Activated naive CD4-positive, alpha-beta T cell treated with anti-CD3 and anti-CD28 coated beads, Interleukin-2, amount 10 ng/mL, durations not matched to agents 7 days and 5 days (primary cell): Measurements from ENCODE around the gene DUS1L.

Source experiments
- CTCF ChIA-PET: fragments of 350-600 bp; sonication (Branson Sonifier 250); formaldehyde crosslinking; loops from one replicate; lab custom pipeline; 2021; ENCODE audit warnings: antibody characterized with exemption; lab: Charles Lee
- DNase-seq: peaks from one replicate; pipeline ENCODE4 v3.0.0-alpha.2; 2020
- H3K27ac Mint-ChIP-seq: one replicate; pipeline ENCODE4 v1.8.0; 2021; ENCODE audit warnings: mild to moderate bottlenecking, moderate library complexity, mixed read lengths
- H3K27me3 Mint-ChIP-seq: one replicate; pipeline ENCODE4 v1.8.0; 2021; ENCODE audit warnings: mild to moderate bottlenecking, mixed read lengths
- H3K36me3 Mint-ChIP-seq: one replicate; pipeline ENCODE4 v1.8.0; 2021; ENCODE audit warnings: mixed read lengths
- H3K4me1 Mint-ChIP-seq: one replicate; pipeline ENCODE4 v1.8.0; 2021; ENCODE audit warnings: mixed read lengths
- H3K4me3 Mint-ChIP-seq: one replicate; pipeline ENCODE4 v1.8.0; 2021; ENCODE audit warnings: mild to moderate bottlenecking, moderate library complexity, mixed read lengths
- H3K9me3 Mint-ChIP-seq: one replicate; pipeline ENCODE4 v1.8.0; 2021; ENCODE audit warnings: mixed read lengths

The DUS1L gene

DNA sequence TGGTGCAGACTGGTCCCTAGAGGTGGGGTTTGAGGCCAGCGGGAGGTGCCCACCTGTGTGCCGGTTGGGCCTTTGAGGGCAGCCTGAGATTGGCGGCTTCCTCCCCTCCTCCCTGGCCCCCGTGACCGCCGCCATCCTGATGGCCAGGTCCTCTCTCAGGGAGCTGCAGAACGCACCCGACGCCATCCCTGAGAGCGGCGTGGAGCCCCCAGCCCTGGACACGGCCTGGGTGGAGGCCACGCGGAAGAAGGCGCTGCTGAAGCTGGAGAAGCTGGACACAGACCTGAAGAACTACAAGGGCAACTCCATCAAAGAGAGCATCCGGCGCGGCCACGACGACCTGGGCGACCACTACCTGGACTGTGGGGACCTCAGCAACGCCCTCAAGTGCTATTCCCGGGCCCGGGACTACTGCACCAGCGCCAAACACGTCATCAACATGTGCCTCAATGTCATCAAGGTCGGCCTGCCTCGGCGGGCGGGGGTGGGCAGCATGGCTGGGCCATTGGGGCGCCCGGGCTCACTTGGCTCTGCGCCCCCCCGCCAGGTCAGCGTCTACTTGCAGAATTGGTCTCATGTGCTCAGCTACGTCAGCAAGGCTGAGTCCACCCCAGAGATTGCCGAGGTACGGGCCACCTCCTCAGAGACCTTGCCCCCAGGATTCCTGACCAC lies 11.1 kb downstream of the DUS1L start:
- CTCF ChIA-PET, result interaction anchor here (1.3 to 1.8 kb wide), 2 partner anchors 95 to 100 kb away, joined by 3 to 5 read pairs; no protein-coding TSS in a partner anchor
- Mint-ChIP-seq H3K4me1 (peaks cover 21% of the 10 kb centered on the region), H3K4me3 (no peak overlapping the region), H3K36me3 (peaks cover 11% of the 10 kb centered on the region), H3K9me3 (no peaks in the 10 kb centered on the region), H3K27ac (no peak overlapping the region), H3K27me3 (no peaks in the 10 kb centered on the region)
- no peak for DNase-seq

DNA sequence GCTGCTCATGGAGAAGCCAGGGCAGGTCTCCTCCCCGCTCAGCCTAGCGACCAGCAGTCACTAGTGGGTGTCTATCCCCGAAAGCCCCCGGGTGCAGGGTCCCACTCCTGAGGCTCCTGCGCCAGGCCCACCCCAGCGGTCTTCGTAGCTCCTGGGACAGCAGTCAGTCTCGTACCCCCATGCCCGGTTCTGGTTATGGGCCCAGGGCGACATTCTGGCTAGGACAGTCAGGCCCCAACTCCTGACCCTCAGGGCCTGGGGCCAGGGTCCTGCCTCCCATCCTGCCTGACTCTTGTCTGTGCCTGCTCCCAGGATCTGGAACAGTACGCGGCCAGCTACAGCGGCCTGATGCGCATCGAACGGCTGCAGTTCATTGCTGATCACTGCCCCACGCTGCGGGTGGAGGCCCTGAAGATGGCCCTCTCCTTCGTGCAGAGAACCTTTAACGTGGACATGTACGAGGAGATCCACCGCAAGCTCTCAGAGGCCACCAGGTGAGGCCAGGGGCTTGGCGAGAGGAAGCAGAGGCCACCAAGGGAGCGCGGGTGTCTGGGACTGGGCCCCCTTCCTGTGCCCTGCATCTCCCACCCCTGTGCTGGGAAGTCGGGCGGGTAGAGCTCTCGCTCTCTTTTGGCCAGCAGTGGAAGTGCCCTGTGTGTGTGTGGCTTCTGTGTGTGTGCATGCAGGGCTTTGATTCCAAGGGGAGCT lies 11.9 kb downstream of the DUS1L start:
- peaks cover 11% of the 10 kb centered on the region for H3K36me3 Mint-ChIP-seq
- CTCF ChIA-PET, result interaction anchor here (1.3 to 1.8 kb wide), 2 partner anchors 94 to 101 kb away, joined by 3 to 5 read pairs; no protein-coding TSS in a partner anchor

DNA sequence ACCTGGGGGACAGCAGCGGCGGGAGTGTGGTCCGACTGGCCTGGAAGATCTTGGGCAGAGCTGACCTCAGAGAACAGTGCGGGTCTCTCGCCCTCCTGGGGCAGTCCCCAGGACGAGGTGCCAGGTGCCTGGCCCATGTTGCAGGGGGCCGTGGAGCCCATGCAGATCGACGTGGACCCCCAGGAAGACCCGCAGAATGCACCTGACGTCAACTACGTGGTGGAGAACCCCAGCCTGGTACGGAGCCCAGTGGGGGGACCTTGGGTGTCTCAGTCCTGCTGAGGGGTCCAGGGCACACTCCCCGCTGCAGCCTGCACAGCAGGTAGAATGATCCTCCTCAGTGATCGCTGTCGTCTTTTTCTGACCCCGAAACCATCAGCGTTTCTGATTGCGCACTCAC lies 12.5 kb downstream of the DUS1L start:
- Mint-ChIP-seq H3K4me3 (peak overlapping the region; percentile 82), H3K27me3 (no peaks in the 10 kb centered on the region), H3K36me3 (peaks cover 11% of the 10 kb centered on the region), H3K4me1 (peaks cover 21% of the 10 kb centered on the region), H3K9me3 (no peaks in the 10 kb centered on the region), H3K27ac (peak overlapping the region; percentile 28)
- DNase-seq, result no peak
- CTCF ChIA-PET, result interaction anchor here (1.8 kb wide), 1 partner anchor 101 kb away, joined by 5 read pairs; no protein-coding TSS in a partner anchor

More for the DNA sequence above, 11.9 kb downstream of the DUS1L start:
- no peaks in the 10 kb centered on the region for H3K27me3 Mint-ChIP-seq
- H3K27ac Mint-ChIP-seq, result no peak overlapping the region
- peaks cover 21% of the 10 kb centered on the region for H3K4me1 Mint-ChIP-seq
- peak overlapping the region; percentile 82 for H3K4me3 Mint-ChIP-seq
- no peak for DNase-seq
- no peaks in the 10 kb centered on the region for H3K9me3 Mint-ChIP-seq

DNA sequence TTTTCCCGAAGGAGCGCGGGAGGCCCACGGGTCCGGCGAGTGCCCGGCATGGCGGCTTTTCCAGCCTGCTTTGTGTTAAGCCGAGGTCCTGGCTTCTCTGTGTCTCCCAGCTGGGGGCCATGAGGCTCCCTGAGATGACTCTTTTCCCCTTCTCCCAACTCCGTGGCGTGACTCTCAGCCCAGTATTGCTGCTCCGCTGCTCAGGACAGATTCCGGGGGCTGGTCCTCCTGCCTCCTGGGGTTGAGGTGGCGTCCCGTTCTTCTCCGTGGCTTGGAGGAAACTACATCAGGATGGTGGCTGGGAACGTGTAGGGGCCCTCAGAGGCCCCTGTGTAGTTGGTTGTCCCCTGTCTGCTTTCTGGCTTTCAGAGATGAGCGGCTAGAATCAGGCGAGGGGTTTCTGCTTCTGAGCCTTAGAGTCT lies 13.0 kb downstream of the DUS1L start:
- Mint-ChIP-seq H3K9me3 (no peaks in the 10 kb centered on the region), H3K4me1 (peaks cover 21% of the 10 kb centered on the region), H3K27ac (peak overlapping the region; percentile 69), H3K4me3 (peak overlapping the region; percentile 82), H3K36me3 (peaks cover 8% of the 10 kb centered on the region), H3K27me3 (no peaks in the 10 kb centered on the region)
- CTCF ChIA-PET, result interaction anchor here (1.8 kb wide), 1 partner anchor 102 kb away, joined by 5 read pairs; no protein-coding TSS in a partner anchor
- no peak for DNase-seq

DNA sequence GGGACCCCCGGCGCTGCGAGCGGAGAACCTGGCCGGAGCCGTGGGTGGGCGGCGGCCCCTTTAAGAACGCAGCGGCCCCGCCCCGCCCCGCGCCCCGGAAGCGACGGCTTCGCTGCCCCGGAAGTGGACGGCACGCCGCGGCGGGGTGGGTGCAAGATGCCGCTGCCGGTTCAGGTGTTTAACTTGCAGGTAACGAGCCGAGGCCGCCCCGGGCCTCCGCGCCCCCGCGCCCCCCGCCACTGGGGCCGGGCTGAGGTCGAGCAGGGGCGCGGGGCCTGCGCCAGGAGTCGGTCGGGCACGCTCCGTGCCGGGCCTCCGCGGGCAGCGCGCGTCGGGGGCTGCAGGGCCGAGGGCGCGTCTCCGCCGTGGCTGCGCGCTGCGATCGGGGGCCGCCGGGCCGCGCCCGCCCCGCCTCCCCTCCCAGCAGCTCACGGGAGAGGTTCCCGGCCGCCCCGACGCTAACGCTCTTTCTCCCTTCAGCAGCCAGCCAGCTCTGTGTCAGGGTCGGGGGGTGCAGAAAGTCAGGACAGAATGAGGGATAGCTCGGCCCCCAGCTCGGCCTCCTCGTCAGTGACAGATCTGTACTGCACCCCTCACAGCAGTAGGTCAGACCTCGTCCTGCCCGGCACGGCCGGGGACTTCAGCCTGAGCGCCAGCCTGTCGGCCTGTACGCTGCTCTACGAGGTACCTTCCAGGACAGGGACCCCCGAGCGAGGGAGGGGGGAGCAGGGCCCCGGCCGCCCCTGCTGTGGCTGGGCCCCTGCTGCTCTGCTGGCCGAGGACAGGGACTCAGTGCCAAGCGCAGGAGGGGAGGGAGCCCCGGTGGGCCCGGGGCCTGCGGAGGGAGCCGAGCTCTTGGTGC lies 13.6 kb downstream of the DUS1L start, which contains the start of the genes GPS1 and RFNG:
Gene GPS1, plus strand, starts transcription at position 123 of the 862 bp plus-strand sequence. Its CDS starts 34 bp downstream, at position 157.
Gene RFNG, minus strand, starts transcription at position 36 of the 862 bp plus-strand sequence. CDS start 45 bp downstream, outside the sequence.
- H3K36me3 Mint-ChIP-seq, result peaks cover 11% of the 10 kb centered on the region
- peaks cover 21% of the 10 kb centered on the region for H3K4me1 Mint-ChIP-seq
- H3K27me3 Mint-ChIP-seq, result no peaks in the 10 kb centered on the region
- H3K4me3 Mint-ChIP-seq, result peak within 1 kb of the TSS; percentile 86
- peak; percentile 90 for DNase-seq
- H3K9me3 Mint-ChIP-seq, result no peaks in the 10 kb centered on the region
- peak within 1 kb of the TSS; percentile 90 for H3K27ac Mint-ChIP-seq
- CTCF ChIA-PET, result no interaction called here

DNA sequence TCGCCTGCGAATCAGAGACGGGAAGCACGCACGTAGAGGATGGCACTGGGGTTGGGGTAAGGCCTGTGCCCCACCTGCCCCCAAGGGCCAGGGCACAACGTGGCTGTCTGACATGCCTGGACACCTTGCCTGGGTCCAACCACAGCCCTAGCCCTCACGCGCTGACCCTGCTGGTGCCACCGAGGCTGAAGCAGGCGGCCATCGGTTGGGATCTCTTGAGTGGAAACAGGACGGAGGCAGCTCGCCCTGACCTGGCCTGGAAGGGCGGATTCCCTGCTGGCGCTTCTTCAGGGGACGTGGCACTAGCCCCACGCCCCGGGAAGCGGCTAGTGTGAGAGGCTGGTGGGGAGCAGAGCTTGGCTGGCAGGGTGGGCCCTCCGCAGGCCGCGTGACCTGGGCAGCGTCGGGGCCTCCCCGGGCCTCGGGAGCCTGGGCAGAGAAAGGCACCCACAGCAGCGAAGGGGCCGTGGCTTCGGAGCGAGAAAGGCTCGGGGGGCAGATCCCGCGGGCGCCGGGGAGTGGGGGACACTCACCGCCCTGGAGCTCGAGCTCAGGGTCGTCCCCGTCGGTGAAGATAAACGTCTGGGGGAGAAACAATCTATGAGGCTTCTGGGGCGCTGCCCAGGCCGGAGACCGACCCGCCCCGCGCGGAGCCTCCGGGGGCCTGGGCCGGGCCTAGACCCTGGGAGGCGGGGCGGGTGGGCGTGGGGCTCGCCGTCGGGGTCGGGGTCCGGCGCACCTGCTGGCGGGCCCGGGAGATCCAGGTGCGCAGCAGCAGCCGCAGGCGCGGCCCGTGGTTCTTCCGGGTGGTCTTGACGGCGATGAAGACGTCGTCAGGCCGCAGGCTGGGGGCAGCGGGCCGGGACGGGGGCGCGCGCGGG lies 14.6 kb downstream of the DUS1L start:
- H3K4me1 Mint-ChIP-seq, result peaks cover 21% of the 10 kb centered on the region
- CTCF ChIA-PET, result interaction anchor here (1.0 to 1.7 kb wide), 3 partner anchors 13 to 19 kb away, joined by 3 to 5 read pairs (median 4); partner anchors contain the start of genes DCXR and RAC3
- H3K4me3 Mint-ChIP-seq, result peak overlapping the region; percentile 86
- DNase-seq, result peak; percentile 42
- H3K27ac Mint-ChIP-seq, result peak overlapping the region; percentile 90
- H3K9me3 Mint-ChIP-seq, result no peaks in the 10 kb centered on the region
- H3K36me3 Mint-ChIP-seq, result peaks cover 11% of the 10 kb centered on the region
- no peaks in the 10 kb centered on the region for H3K27me3 Mint-ChIP-seq

DNA sequence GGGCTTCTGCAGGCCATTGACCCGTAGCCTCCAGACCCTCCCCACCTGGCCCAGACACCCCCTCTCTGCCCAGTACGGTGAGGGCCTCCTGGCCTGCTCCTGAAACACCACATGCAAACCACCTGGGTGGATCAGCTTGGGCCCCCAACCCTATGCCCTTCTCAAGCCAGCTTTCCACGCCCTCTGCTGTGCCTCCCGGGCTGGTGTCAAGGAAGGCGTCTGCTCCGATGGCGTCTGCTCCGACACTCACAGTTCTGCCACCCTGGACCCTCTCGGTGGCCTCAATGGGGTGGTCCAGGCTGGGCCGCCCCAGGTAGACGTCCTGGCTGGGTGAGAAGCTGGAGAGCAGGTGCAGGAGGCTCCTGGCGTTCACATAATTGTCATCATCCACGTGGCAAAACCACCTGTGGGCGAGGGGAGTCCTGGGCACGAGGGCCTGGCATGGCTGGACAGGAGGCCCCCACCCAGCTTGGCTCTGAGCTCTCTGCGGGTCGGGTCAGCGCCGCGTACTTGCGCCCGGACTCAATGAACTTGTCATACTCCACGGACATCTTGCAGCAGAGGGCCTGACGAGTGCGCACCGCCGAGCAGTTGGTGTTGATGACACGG lies 15.3 kb downstream of the DUS1L start:
- Mint-ChIP-seq H3K27me3 (no peaks in the 10 kb centered on the region), H3K36me3 (peaks cover 11% of the 10 kb centered on the region), H3K4me1 (peaks cover 21% of the 10 kb centered on the region), H3K27ac (peak overlapping the region; percentile 90), H3K9me3 (no peaks in the 10 kb centered on the region), H3K4me3 (peak overlapping the region; percentile 86)
- DNase-seq, result no peak
- CTCF ChIA-PET, result interaction anchor here (1.0 to 1.7 kb wide), 3 partner anchors 13 to 19 kb away, joined by 3 to 5 read pairs (median 4); partner anchors contain the start of genes DCXR and RAC3

DNA sequence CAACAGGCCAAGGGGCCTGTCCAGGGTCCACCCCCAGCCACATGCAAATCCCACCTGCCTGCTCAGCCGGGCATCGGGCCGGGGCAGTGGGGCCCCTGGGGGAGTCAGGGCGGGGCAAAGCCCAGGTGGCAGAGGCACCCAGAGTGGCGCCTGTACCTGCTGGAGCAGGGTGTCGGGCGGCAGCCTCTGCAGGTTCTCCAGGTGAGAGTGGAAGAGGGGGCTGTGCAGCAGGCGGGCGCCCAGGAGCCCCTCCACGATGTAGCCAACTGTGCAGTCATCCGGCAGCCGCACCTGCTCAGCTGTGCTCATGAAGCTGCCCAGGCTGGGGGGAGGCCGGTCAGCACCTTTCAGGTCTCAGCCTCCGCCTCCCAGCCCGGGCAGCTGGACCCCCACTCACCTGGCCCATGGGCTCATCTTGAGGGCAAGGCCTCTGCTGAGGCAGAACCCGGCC lies 16.1 kb downstream of the DUS1L start:
- Mint-ChIP-seq H3K9me3 (no peaks in the 10 kb centered on the region), H3K4me3 (peak overlapping the region; percentile 28), H3K27me3 (no peaks in the 10 kb centered on the region), H3K4me1 (peaks cover 21% of the 10 kb centered on the region), H3K27ac (no peak overlapping the region), H3K36me3 (peaks cover 8% of the 10 kb centered on the region)
- CTCF ChIA-PET, result interaction anchor here (1.1 to 1.7 kb wide), 2 partner anchors 12 to 18 kb away, joined by 4 to 5 read pairs; partner anchors contain the start of genes DCXR and RAC3
- DNase-seq, result no peak

DNA sequence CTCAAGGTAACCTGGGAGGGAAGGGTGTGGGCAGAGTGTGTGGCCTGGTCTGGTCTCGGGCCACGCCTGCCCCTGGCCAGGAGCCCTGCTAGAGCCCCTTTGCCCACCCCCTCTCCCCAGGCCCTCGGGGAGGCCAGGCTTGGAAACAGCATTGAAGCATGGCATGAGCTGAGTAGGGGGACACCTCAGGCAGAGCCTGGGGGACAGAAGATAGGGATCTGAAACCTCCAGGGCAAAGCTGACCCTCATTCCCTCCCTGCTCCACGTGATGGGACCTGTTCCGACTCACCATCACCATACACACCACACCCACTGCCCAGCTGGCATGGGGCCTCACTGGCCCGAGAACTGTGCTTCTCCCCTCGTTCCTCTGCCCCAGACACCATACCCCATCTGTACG lies 16.5 kb downstream of the DUS1L start:
- DNase-seq, result no peak
- H3K9me3 Mint-ChIP-seq, result no peaks in the 10 kb centered on the region

DNA sequence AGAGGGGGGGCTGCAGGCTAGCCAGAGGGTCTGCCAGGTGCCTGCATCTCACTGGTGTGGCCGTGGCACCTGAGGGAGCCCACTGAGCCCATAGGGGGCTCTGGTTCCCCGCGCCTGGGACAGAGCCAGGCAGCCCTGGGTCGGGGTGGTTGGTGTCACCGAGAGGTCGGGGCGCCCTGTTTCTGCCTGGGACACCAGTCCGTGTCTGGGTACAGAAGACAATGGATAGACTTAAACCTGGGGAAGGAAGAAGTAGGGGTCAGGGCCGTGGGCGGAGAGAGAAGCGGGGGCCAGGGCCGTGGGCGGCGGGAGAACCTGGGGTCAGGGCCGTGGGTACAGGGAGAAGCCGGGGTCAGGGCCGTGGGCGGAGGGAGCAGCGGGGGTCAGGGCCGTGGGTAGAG lies 17.0 kb downstream of the DUS1L start:
- H3K4me1 Mint-ChIP-seq, result peaks cover 18% of the 10 kb centered on the region
- peaks cover 7% of the 10 kb centered on the region for H3K36me3 Mint-ChIP-seq
- no peaks in the 10 kb centered on the region for H3K9me3 Mint-ChIP-seq
- H3K27ac Mint-ChIP-seq, result no peak overlapping the region
- CTCF ChIA-PET, result no interaction called here
- DNase-seq, result no peak
- H3K4me3 Mint-ChIP-seq, result peak overlapping the region; percentile 36
- H3K27me3 Mint-ChIP-seq, result no peaks in the 10 kb centered on the region

More for the DNA sequence above, 16.5 kb downstream of the DUS1L start:
- no peaks in the 10 kb centered on the region for H3K27me3 Mint-ChIP-seq
- H3K36me3 Mint-ChIP-seq, result peaks cover 8% of the 10 kb centered on the region
- H3K27ac Mint-ChIP-seq, result no peak overlapping the region
- peak overlapping the region; percentile 28 for H3K4me3 Mint-ChIP-seq
- H3K4me1 Mint-ChIP-seq, result peaks cover 21% of the 10 kb centered on the region
- CTCF ChIA-PET, result no interaction called here

DNA sequence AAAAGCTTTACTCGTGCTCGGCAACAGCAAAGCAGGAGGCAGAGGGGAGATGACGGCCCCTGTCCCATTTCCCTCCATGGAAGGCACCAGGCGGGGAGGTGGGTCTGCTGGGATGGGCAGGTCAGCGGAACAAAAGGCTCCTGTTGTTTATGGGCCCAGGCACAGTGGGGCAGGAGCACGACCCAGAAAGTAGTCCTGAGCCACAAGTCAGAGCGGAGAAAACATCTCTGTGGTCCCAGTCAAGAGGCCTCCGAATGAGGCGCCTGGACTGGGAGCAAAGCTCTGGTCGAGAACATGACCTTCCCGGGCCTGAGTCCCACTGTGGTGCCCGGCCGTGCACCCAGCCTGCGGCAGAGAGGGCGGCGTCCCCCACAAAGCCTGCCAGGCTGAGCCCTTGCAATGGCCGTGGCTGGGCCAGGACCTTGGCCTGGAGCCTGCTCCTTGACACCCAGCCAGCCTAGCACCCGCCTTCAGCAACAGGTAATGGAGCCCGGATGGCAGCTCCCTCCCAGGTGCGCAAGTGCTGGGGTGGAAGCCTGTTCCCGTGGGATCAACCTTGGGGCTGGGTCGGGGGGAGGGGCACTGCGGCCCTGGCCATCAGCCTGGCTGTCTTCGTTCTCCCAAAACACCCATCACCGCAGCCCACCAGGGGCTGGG lies 17.6 kb downstream of the DUS1L start:
- CTCF ChIA-PET, result no interaction called here
- no peak for DNase-seq
- peaks cover 13% of the 10 kb centered on the region for H3K4me1 Mint-ChIP-seq
- H3K36me3 Mint-ChIP-seq, result peaks cover 7% of the 10 kb centered on the region
- H3K4me3 Mint-ChIP-seq, result no peak overlapping the region
- H3K27ac Mint-ChIP-seq, result no peak overlapping the region
- H3K9me3 Mint-ChIP-seq, result no peaks in the 10 kb centered on the region
- H3K27me3 Mint-ChIP-seq, result no peaks in the 10 kb centered on the region

DNA sequence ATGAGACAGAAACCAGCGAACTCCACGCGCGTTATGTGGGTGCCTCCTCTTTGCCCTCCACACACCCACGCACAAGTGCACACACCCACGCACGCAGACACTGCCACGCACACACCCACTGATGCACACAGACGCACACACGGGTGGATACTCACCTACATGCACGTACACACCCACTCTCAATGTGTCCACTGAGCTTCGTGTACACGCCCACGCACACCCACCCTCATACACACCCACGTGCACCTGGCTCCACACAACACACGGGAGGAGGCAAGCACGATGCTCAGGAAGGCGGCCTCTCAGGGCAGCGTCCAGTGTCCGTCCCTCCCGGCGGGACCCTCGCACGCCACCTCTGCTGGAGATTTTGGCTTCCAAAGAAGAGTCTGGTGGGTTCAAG lies 18.2 kb downstream of the DUS1L start:
- no peak overlapping the region for H3K4me3 Mint-ChIP-seq
- H3K4me1 Mint-ChIP-seq, result peaks cover 8% of the 10 kb centered on the region
- peaks cover 7% of the 10 kb centered on the region for H3K36me3 Mint-ChIP-seq
- CTCF ChIA-PET, result no interaction called here
- no peaks in the 10 kb centered on the region for H3K27me3 Mint-ChIP-seq
- H3K9me3 Mint-ChIP-seq, result no peaks in the 10 kb centered on the region
- H3K27ac Mint-ChIP-seq, result no peak overlapping the region
- no peak for DNase-seq
